PFSK-1 (cell line): ENCODE data around the gene FADS2.
A peak's percentile ranks its signal among the peaks of the same experiment; 100 is the strongest.

Source experiments
- FOXP2 ChIP-seq: optimal IDR thresholded peaks from 2 replicates; pipeline ENCODE3; 2011; ENCODE audit warnings: borderline replicate concordance, control low read depth, inconsistent platforms; ENCODE audit not compliant: insufficient read depth; ENCODE audit errors: extremely low read length, extremely low read depth
- POLR2AphosphoS5 ChIP-seq: IDR thresholded peaks from 2 replicates; pipeline ENCODE4 v1.6.1; 2012; ENCODE audit warnings: low read depth, mild to moderate bottlenecking, control low read depth, low read length, moderate library complexity
- REST ChIP-seq, 2 experiments: IDR thresholded peaks; 2 replicates each; pipeline versions ENCODE4 v1.6.1 to v1.8.0; 2011 to 2012; ENCODE audit warnings: low read depth in 2 of 2, low read length in 2 of 2, control low read depth in 1 of 2, inconsistent platforms in 1 of 2, mild to moderate bottlenecking in 1 of 2, moderate library complexity in 1 of 2; ENCODE audit not compliant: insufficient read depth in 1 of 2
- SIN3A ChIP-seq: IDR thresholded peaks from 2 replicates; pipeline ENCODE4 v1.6.1; 2012; ENCODE audit warnings: mild to moderate bottlenecking, low read length, moderate library complexity, borderline replicate concordance; ENCODE audit not compliant: insufficient read depth
- TAF1 ChIP-seq: IDR thresholded peaks from 2 replicates; pipeline ENCODE4 v1.6.1; 2012; ENCODE audit warnings: low read length, control low read depth, borderline replicate concordance; ENCODE audit not compliant: insufficient read depth

Gene FADS2

GRCh38 chr11:61870541-61871031 is 42.5 kb downstream of the FADS2 start:
- TF ChIP-seq POLR2AphosphoS5 (no peak), TAF1 (no peak), SIN3A (no peak), REST (IDR thresholded peaks at IDR 0.05; ENCODE audit: insufficient read depth in 1 of 2, low read depth in 2 of 2, low read length in 2 of 2) (no peak), FOXP2 (no peak)

DNA sequence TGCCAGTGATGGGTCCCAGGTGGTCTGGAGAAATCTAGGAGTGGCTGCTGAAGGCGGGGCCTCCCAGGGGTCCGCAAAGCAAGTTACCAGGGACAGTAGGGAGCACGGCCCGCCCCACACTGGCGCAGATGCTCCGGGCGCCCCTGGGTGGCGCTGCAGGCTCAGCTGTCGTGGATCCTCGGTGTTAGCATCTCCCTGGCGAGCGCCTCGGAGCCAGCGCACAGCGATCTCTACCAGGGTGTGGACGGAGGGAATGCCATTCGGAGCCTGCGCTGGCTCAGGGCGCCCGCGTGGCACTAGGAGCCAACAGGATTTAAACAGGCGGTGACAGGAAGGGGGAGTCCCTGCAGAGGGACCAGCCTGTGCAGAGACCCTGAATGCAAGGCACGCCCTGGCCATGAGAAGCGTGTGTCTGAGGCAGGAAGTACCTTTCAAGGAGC is 43.1 kb downstream of the FADS2 start:
- TF ChIP-seq TAF1 (no peak), FOXP2 (peak; percentile 70), POLR2AphosphoS5 (no peak)

DNA sequence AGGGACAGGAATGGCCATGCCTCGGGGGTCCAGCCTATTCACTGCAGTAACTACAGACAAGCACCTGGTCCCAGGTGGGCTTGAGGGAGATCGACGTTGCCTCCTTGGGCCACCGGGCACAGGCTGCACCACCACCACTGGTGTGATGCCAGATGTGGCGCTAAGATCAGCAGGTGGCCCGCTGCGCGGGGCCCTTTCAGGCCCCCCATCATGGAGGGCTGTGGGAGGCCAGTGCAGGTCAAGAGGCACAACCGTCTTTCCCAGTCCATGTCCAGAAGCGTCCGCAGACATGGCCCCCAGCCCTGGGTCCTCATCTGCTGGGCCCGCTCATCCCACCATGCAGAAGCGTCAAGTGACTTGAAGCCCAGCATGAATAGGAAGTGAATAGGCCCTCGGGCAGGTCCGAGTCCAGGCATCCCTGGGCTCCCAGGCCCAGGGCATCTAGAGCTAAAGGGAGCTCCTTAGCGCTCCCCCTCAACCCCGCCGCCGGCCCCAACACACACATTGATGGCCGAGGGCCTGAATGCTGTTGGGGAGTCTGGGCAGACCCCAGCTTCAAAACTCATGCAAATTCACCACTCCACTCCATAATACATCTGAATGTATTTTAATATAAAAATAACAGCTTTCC is 45.0 kb downstream of the FADS2 start:
- no peak for TF ChIP-seq TAF1
- no peak for TF ChIP-seq FOXP2
- no peak for TF ChIP-seq SIN3A
- no peak for TF ChIP-seq REST (IDR thresholded peaks at IDR 0.05; ENCODE audit: insufficient read depth in 1 of 2, low read depth in 2 of 2, low read length in 2 of 2)
- TF ChIP-seq POLR2AphosphoS5: no peak

GRCh38 chr11:61873588-61874376 is 45.7 kb downstream of the FADS2 start:
- TF ChIP-seq TAF1: no peak
- TF ChIP-seq FOXP2: no peak
- no peak for TF ChIP-seq REST (IDR thresholded peaks at IDR 0.05; ENCODE audit: insufficient read depth in 1 of 2, low read depth in 2 of 2, low read length in 2 of 2)
- no peak for TF ChIP-seq POLR2AphosphoS5
- TF ChIP-seq SIN3A: no peak

DNA sequence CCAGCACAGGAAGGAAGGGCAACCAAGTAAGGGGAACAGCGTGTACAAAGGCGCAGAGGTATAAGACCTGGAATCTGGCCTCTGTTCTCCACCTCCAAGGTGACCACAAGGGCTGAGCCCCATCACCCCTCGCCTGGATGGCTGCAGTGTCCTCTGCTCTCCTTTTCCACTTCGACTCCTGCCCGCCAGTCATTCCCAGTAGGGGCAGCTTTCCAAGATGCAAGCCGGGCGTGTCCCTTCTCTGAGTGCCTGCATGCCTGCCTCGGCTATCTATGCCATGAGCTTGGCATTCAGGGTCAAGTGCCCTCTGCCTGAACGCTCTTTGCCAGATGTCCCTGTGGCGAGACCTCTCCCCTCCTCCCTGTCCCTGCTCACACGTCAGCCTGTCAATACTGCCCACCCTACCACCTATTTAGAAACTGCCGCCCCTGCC is 46.3 kb downstream of the FADS2 start:
- no peak for TF ChIP-seq REST (IDR thresholded peaks at IDR 0.05; ENCODE audit: insufficient read depth in 1 of 2, low read depth in 2 of 2, low read length in 2 of 2)
- no peak for TF ChIP-seq FOXP2
- TF ChIP-seq TAF1: no peak
- no peak for TF ChIP-seq POLR2AphosphoS5
- no peak for TF ChIP-seq SIN3A
